ENCODE data around the gene UST.
"Not testable (repeated sequence)": the region's sequence is repeated elsewhere in the genome, so short reads cannot be mapped to it uniquely, and the experiment has no call there.

The UST gene

DNA sequence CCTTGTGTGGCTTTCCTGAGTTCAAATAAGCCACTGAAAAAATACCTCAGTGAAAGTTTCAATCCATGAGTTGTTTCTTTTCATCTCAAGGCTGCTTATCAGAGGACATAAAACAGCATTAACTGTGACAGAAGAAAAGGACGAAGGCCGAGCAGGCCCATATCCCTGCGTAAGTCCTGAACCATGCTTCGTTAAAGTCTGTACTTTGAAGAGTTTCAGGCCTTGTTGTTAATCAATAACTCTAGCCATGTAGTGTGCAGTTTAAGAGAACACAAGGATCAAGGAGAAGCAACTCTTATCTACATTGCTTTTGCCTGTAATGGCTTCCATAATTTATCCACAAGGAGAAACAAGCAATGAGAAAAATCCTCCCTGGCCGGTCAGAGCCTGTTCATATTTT is 165.4 kb downstream of the UST start:
- DNase-seq = no peak

GRCh38 chr6:148915810-148916209 is 169.0 kb downstream of the UST start:
- peak; percentile 39 for DNase-seq

DNA sequence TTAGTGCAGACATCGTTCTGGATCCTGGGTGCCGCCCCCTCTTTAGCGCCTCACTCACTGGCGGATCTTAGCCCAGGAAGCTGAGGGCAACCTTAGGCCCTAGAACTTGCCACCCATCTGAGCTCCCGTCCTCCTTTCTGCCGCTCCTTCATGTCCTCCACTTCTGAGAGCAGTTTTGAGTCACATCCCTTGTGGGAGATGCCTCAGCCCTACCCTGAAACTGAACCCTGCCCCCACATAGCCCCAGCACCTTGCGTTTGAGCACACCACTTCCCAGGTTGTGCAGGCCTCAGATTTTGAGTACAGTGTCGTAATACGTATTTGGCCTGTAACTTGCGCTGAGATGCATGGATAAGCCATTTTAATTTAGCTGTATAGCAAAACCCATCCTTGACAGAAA is 169.7 kb downstream of the UST start:
- not testable (repeated sequence) for DNase-seq

- DNase-seq = no peak
These were observed 177.6 kb downstream of the UST start for GRCh38 chr6:148924226-148925012.

DNA sequence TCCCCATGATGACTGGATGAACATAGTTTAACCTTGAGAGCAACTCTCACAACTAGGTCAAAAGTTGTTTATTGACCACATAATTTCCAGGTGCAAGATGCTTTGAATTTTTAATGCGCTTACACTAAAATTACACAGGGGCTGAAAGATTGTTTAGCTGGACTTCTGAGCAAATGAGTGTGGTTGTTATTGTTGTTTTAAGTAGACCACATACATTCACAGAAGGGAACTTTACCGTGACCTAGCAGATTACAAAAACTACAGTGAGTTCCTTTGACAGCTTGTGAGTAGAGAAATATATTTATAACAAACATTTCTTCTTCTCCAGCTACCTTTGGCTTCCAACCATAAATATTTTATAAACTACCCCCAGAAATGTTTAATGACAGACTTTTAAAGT is 178.9 kb downstream of the UST start:
- DNase-seq = no peak

DNA sequence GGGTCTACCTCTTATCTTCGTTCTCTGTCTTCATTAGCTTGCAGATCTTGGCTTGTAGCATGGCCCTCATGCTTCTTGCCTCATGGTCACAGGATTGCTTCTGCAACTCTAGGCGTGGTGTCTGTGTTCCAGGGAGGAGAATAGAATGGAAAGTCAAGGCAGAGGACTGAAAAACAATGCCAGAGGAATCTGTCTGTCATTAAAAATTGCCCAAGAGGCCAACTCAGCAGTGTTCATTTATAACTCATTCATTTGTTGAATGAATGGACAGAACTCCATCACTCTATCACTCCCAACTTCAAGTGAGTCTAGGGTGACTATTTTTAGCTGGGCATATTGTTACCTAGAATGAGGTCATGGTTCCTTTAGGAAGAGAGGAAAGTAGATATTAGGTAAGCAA is 179.6 kb downstream of the UST start:
- DNase-seq = no peak

GRCh38 chr6:148927586-148927985 is 180.8 kb downstream of the UST start:
- DNase-seq = no peak

DNA sequence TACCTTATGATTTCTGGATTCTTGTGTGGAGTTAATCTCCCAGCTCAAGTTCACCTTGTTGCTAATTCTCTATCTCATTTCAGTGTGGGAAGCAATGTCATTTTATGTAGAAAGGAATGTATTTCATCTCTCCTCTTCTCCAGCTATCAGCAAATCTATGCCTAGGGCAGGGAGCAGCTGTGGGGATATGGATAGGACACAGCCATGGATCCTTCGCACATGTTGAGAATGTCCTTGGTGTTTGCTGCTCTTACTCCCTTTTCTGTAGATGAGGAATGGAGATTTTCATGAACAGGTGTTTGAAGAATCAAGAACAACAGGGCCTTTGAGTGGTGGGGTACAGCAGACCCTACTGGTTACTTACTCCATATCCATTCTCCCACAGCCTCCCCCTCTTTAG is 182.0 kb downstream of the UST start:
- DNase-seq = no peak

- no peak for DNase-seq
These were observed 185.4 kb downstream of the UST start for GRCh38 chr6:148932208-148932607.

DNA sequence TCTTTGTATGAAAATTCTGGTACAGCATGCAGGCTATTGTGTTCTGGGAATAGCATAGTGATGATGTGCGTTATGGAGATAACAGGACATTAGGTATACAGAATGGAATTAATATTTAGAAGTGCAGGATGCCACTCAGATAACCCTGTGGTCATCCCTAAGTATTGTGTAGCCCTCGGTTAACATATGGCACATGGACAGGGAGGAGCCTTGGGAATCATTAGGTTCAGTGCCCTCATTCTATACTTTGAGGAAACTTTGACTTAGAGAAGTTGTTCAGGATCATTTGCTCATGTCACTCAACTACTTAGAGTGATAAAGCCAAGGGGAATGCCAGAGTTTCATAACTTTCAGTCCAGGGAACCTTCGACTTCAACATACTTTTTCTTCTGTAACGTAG is 185.9 kb downstream of the UST start:
- DNase-seq = no peak

GRCh38 chr6:148934539-148934938 is 187.7 kb downstream of the UST start:
- no peak for DNase-seq

DNA sequence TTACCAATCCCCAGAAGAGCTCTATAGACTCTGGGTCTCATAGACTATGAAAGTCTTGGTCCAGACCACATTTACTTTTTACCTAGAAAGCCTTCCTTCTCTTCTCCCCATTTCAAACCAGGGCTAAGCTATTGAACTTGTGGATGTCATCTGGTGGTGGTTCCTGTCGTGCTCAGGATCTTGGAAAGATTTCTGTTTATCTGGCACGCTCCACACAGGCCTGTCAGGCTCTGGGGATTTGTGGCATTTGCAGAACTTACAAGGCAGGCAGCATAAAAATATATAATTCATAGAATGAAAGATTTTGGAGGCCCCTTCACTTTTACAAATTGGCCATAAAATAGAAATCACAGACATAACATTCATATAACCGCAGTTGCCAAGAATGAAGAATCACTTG is 188.1 kb downstream of the UST start:
- no peak for DNase-seq

DNA sequence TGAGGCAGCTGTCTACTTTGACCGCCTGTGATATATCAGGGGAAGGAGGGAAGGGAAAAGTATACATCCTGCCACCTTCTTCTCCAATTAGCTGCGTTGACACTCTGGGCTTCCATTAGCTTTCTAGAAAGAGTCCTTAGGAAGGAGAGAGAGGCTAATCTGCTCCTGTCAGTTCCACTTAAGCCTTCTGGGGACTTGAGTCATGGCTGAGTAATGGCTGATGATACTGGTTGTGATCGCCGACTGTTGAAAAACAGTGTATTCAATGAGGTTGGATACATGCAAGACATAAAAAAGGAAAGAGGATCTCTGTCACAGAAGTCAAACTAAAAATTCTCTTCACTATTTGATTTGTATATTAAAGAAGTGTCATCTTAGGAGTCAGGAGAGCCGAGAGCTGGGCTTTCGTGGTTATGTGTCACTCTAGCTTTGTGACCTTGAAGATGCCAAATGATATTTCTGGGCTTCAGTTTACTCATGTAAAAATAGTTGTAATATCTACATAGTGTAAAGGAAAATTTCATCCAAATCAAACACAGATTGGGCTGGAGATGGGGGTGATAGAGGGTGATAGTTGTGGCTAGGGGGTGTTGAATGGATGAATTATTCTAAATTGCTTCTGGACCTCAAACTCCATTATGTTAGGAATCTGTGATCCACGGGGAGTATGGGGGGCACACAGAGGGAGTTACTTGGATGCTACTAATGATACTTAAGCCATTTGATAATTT is 189.0 kb downstream of the UST start:
- DNase-seq = no peak

- DNase-seq = no peak
These were observed 196.6 kb downstream of the UST start for GRCh38 chr6:148943451-148943850.

DNA sequence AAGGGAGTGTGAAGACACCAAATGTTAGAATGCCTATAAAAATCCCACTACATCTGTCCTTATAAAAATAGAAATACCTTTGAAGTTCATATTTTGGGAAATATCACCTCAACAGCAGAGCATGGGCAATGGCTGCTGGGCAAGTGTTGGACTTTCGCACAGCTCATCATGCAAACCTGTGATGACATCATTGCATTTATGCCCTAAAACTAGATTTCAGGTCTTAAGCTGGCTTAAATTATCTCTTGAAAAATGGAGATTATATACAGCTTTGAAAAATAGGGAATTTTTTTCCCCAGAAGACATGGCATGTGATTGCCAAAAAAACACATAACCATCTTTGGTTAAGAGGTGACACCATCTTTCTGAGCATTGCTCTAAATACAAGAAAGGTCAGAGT is 197.8 kb downstream of the UST start:
- DNase-seq = no peak

DNA sequence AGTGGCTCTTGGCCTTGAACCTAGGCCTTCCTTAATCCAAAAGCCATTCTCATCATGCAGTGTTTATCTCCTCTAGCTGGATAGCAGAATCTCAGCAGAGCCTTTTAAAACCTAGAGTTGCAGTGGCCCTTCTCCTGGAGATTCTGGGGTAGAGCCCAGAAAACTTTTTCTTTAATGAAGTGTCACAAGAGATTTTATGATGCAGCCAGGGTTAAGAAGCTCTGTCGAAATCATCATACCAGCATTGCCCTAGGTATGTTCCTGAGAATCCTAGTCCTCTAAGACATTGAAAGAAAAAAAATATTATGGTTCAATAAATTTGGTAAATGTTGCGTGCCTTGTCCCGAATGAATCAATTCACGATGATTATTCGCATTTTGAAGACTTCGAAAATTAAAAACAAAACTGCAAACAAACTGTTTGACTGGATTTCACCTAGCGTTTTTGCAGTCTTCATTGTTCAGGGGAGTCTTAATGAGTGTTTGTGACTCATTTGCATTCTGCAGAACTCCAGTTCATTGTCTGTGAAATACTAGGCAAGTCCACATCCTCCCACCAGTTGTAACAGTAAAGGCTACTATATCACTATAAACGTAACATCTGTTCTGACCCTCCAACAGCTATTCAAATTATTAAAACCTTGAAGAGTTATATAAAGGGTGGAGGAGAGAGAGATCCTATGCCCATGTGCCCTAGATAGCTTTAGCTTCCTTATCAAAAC is 198.6 kb downstream of the UST start:
- no peak for DNase-seq

- peak; percentile 27 for DNase-seq
These were observed 201.0 kb downstream of the UST start for GRCh38 chr6:148947621-148948444.

- DNase-seq = no peak
These were observed 204.8 kb downstream of the UST start for GRCh38 chr6:148951662-148952061.

GRCh38 chr6:148952147-148953035 is 205.6 kb downstream of the UST start:
- DNase-seq = no peak

DNA sequence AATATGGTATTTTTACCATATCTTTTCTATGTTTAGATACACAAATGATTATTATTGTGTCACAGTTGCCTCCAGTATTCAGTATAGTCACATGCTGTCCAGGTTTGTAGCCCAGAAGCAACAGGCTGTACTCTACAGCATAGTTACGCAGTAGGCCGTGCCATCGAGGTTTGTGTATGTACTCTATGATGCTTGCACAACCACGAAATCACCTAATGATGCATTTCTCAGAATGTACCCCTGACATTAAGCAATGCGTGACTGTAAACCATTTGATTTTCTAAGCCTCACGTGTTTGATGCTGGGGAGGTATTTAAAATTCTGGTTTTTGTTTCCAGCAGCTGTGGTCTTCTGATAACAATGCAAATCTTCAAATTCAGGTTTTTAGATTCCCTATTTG is 207.6 kb downstream of the UST start:
- DNase-seq = no peak

- no peak for DNase-seq
These were observed 208.1 kb downstream of the UST start for GRCh38 chr6:148954934-148955333.

- no peak for DNase-seq
These were observed 208.6 kb downstream of the UST start for GRCh38 chr6:148955441-148955840.

Data from COR-L47 (cell line).